Stimulated activated CD4-positive, alpha-beta T cell treated with anti-CD3 and anti-CD28 coated beads, Interleukin-1b, Interleukin-23, amount 100 ng/mL, for 1 hour (primary cell): ENCODE data around the gene NOP9.
"Not testable (repeated sequence)": the region's sequence is repeated elsewhere in the genome, so short reads cannot be mapped to it uniquely, and the experiment has no call there.

ENCODE experiments used
- DNase-seq, 2 donors: peaks; one replicate each; pipeline ENCODE4 v3.0.0-alpha.2; 2020; ENCODE audit warnings: low read depth in 2 of 2

Gene NOP9

GRCh38 chr14:24348186-24348585 lies 48.5 kb downstream of the NOP9 start:
- no peak for DNase-seq

DNA sequence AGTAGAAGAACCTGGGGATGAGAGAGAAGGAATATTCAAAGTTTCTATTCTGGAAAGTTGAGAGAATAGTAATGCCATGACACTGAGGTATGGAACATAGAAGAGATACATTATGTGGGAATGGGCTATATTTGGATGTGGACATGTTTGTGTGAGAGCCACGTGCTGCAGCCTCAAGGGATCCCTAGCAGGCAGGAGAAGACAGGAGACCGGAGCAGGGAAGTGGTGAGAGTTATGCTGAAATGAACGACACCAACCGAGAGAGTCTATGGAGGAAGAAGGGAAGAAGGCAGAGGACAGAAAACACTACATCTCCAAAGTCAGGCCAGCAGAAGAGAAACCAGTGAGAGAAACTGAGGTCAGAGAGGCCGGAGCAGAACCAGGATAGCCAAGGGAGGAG lies 50.1 kb downstream of the NOP9 start:
- DNase-seq = no peak

DNA sequence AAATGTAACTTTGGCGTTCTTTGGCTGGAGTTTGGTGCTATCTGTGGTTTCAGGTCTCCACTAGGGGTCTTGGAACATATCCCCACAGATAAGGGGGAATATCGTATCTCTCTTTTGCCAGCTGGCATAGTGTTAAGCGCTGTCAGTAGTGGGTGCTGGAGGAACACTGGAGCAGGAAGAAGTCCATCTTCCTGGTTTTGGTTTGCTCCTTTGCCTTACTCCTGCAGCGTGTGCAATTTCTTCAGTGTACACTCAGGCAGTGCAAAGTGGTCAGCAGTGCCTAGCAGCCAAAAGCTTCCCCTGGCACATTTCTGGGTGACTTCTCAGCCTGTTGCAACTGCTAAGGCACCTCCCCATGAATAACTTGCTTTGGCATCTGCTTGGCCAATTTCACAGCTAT lies 51.9 kb downstream of the NOP9 start:
- DNase-seq = no peak

DNA sequence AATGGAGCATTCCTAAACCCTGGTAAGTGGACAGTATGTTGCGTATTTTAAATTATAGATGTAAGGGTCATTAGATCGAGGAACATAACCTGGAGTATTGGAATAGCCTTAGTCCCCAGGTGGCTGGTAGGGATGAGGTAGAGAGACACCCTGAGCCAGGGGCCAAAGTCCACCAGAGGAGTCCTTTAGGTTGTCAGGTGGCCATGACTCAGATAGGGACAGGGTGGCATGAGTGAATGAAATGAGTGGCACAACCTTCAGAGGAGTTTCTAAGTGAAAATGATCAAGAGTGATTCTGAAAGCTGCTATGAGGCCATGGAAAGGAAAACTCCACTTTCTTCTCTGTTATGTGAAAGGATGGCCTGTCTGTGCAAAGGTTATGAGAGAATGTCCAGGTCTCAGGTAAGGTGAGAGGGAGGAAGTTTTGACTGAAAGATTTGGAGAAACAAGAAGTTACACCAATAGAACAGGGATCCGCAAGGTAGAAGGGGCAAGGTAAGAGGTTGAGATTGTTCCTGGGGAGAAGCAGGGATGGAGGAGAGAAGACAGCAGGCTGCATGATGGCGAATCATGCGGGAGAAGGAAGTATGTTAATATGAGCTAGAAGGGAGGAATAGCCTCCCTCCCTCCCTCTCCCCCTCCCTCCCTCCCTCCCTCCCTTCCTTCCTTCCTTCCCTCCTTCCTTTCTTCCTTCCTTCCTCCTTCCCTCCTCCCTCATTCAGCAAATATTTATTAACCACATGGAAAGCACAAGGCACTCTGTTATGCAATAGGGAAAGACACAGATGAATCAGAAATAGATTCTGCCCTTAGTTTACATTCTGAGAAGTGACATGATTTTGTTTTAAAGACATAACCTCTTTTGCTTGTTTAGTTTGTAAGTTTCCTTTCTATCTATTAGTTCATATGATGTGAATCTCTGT lies 54.2 kb downstream of the NOP9 start:
- no peak for DNase-seq

GRCh38 chr14:24354482-24354825 lies 54.8 kb downstream of the NOP9 start:
- not testable (repeated sequence) for DNase-seq

GRCh38 chr14:24355009-24355408 lies 55.4 kb downstream of the NOP9 start:
- no peak for DNase-seq

DNA sequence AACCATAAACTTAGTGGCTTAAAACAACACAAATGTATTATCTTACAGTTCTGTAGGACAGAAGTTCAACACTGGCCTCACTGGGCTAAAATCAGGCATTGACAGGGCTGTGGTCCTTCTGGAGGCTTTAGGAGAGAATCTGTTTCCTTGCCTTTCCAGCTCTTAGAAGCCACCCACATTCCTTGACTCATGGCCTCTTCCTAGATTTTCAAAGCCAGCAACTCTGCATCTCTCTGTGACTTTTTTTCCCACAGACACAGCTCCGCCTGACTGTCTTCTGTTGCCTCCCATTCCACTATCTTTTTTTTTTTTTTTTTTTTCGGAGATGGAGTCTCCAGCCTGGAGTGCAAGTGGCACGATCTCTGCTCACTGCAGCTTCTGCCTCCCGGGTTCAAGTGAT lies 56.6 kb downstream of the NOP9 start:
- DNase-seq = no peak
